ACC112 (cell line): Measurements from ENCODE around the gene DNAL4.

Experiments
- H2AFZ ChIP-seq: fragments of 200-600 bp; sonication (generic); one replicate; pipeline ENCODE4 v1.6.0; 2017; ENCODE audit warnings: antibody characterized with exemption, low read length; ENCODE audit not compliant: unreplicated experiment
- H3K27ac ChIP-seq: fragments of 200-600 bp; sonication (generic); 2 replicates; pipeline ENCODE4 v1.5.1; 2014; ENCODE audit warnings: low read depth, mild to moderate bottlenecking, antibody characterized with exemption, low read length, moderate library complexity
- H3K27me3 ChIP-seq: fragments of 200-600 bp; sonication (generic); 2 replicates; pipeline ENCODE4 v1.6.1; 2014; ENCODE audit warnings: mild to moderate bottlenecking, antibody characterized with exemption, low read length, moderate library complexity, mixed read lengths; ENCODE audit not compliant: insufficient read depth
- H3K36me3 ChIP-seq: fragments of 200-600 bp; sonication (generic); 2 replicates; pipeline ENCODE4 v1.6.1; 2016; ENCODE audit warnings: mild to moderate bottlenecking, antibody characterized with exemption, low read length, moderate library complexity, mixed read lengths; ENCODE audit not compliant: insufficient read depth
- H3K4me1 ChIP-seq: fragments of 200-600 bp; sonication (generic); one replicate; pipeline ENCODE4 v1.6.1; 2016; ENCODE audit warnings: low read length, mixed read lengths; ENCODE audit not compliant: insufficient read depth, unreplicated experiment, control insufficient read depth
- H3K4me3 ChIP-seq: fragments of 200-600 bp; sonication (generic); 2 replicates; pipeline ENCODE4 v1.5.1; 2014; ENCODE audit warnings: mild to moderate bottlenecking, low read depth, low read length
- H3K79me2 ChIP-seq: fragments of 200-600 bp; sonication (generic); one replicate; pipeline ENCODE4 v1.6.0; 2016; ENCODE audit warnings: low read length; ENCODE audit not compliant: control insufficient read depth, unreplicated experiment, insufficient read depth

The DNAL4 gene

GRCh38 chr22:38834215-38834953 lies 40.4 kb upstream of the DNAL4 start:
- Histone ChIP-seq H3K79me2 (no peaks in the 10 kb centered on the region), H3K4me1 (no peaks in the 10 kb centered on the region), H3K4me3 (no peak overlapping the region), H2AFZ (no peak overlapping the region), H3K36me3 (no peaks in the 10 kb centered on the region), H3K27me3 (no peaks in the 10 kb centered on the region), H3K27ac (no peak overlapping the region)

GRCh38 chr22:38833061-38833460 lies 39.1 kb upstream of the DNAL4 start:
- H3K4me3 ChIP-seq = no peak overlapping the region
- no peaks in the 10 kb centered on the region for H3K36me3 ChIP-seq
- H2AFZ ChIP-seq = no peak overlapping the region
- H3K27ac ChIP-seq = no peak overlapping the region
- H3K27me3 ChIP-seq = no peaks in the 10 kb centered on the region
- H3K79me2 ChIP-seq = no peaks in the 10 kb centered on the region
- no peaks in the 10 kb centered on the region for H3K4me1 ChIP-seq

- H3K27ac ChIP-seq = no peak overlapping the region
- H2AFZ ChIP-seq = no peak overlapping the region
- H3K4me3 ChIP-seq = no peak overlapping the region
- H3K4me1 ChIP-seq = no peaks in the 10 kb centered on the region
- no peaks in the 10 kb centered on the region for H3K27me3 ChIP-seq
- no peaks in the 10 kb centered on the region for H3K36me3 ChIP-seq
- H3K79me2 ChIP-seq = no peaks in the 10 kb centered on the region
Measured at GRCh38 chr22:38832005-38832978, 38.3 kb upstream of the DNAL4 start.

- H3K27ac ChIP-seq = no peak overlapping the region
- H3K27me3 ChIP-seq = no peaks in the 10 kb centered on the region
- H2AFZ ChIP-seq = no peak overlapping the region
- no peaks in the 10 kb centered on the region for H3K79me2 ChIP-seq
- H3K4me1 ChIP-seq = no peaks in the 10 kb centered on the region
- no peaks in the 10 kb centered on the region for H3K36me3 ChIP-seq
- H3K4me3 ChIP-seq = no peak overlapping the region
Measured at GRCh38 chr22:38831166-38831945, 37.4 kb upstream of the DNAL4 start.

GRCh38 chr22:38830845-38831108 lies 36.8 kb upstream of the DNAL4 start:
- Histone ChIP-seq H3K36me3 (no peaks in the 10 kb centered on the region), H3K79me2 (no peaks in the 10 kb centered on the region), H2AFZ (no peak overlapping the region), H3K4me1 (no peaks in the 10 kb centered on the region), H3K4me3 (no peak overlapping the region), H3K27me3 (no peaks in the 10 kb centered on the region), H3K27ac (no peak overlapping the region)

GRCh38 chr22:38830026-38830844 lies 36.3 kb upstream of the DNAL4 start:
- Histone ChIP-seq H3K4me3 (no peak overlapping the region), H3K79me2 (no peaks in the 10 kb centered on the region)

GRCh38 chr22:38829485-38829884 lies 35.5 kb upstream of the DNAL4 start:
- Histone ChIP-seq H2AFZ (no peak overlapping the region), H3K27me3 (no peaks in the 10 kb centered on the region), H3K4me3 (no peak overlapping the region), H3K79me2 (no peaks in the 10 kb centered on the region), H3K36me3 (no peaks in the 10 kb centered on the region), H3K27ac (no peak overlapping the region), H3K4me1 (no peaks in the 10 kb centered on the region)

More at GRCh38 chr22:38830026-38830844, 36.3 kb upstream of the DNAL4 start:
- no peak overlapping the region for H2AFZ ChIP-seq
- H3K27me3 ChIP-seq = no peaks in the 10 kb centered on the region
- H3K36me3 ChIP-seq = no peaks in the 10 kb centered on the region
- no peak overlapping the region for H3K27ac ChIP-seq
- H3K4me1 ChIP-seq = no peaks in the 10 kb centered on the region

GRCh38 chr22:38828616-38829205 lies 34.8 kb upstream of the DNAL4 start:
- no peak overlapping the region for H2AFZ ChIP-seq
- H3K4me1 ChIP-seq = no peaks in the 10 kb centered on the region
- no peak overlapping the region for H3K27ac ChIP-seq
- H3K27me3 ChIP-seq = no peaks in the 10 kb centered on the region
- no peaks in the 10 kb centered on the region for H3K79me2 ChIP-seq
- no peak overlapping the region for H3K4me3 ChIP-seq
- H3K36me3 ChIP-seq = no peaks in the 10 kb centered on the region

GRCh38 chr22:38828191-38828590 lies 34.2 kb upstream of the DNAL4 start:
- H3K36me3 ChIP-seq = no peaks in the 10 kb centered on the region
- no peaks in the 10 kb centered on the region for H3K27me3 ChIP-seq
- H3K4me3 ChIP-seq = no peak overlapping the region
- no peak overlapping the region for H2AFZ ChIP-seq
- no peak overlapping the region for H3K27ac ChIP-seq
- no peaks in the 10 kb centered on the region for H3K4me1 ChIP-seq
- H3K79me2 ChIP-seq = no peaks in the 10 kb centered on the region

- Histone ChIP-seq H2AFZ (no peak overlapping the region), H3K36me3 (no peaks in the 10 kb centered on the region), H3K27ac (no peak overlapping the region), H3K4me3 (no peak overlapping the region), H3K4me1 (no peaks in the 10 kb centered on the region), H3K79me2 (no peaks in the 10 kb centered on the region), H3K27me3 (no peaks in the 10 kb centered on the region)
Measured at GRCh38 chr22:38827510-38827909, 33.6 kb upstream of the DNAL4 start.
